ENCODE measurements around the gene BAG1.

Gene BAG1

GRCh38 chr9:33210006-33210715 is 54.3 kb downstream of the BAG1 start:
- DNase-seq (ENCODE audit: low read depth in 2 of 2): no peak

GRCh38 chr9:33209394-33209793 is 55.1 kb downstream of the BAG1 start:
- DNase-seq (ENCODE audit: low read depth in 2 of 2): no peak

GRCh38 chr9:33202552-33203201 is 61.8 kb downstream of the BAG1 start:
- peak; percentile 5 to 9 for DNase-seq (ENCODE audit: low read depth in 2 of 2)

Data from stimulated activated CD8-positive, alpha-beta memory T cell treated with anti-CD3 and anti-CD28 coated beads, Interleukin-2, amount 100 ng/mL, for 1 hour (primary cell).